AG09319 (cell line): ENCODE results near the gene NXPH4.

Experiments
- DNase-seq: peaks from one replicate; pipeline ENCODE4 v3.0.0-alpha.2; 2010; ENCODE audit warnings: low read depth; ENCODE audit errors: extremely low read depth
- TF ChIP-seq, protein P1 (sequence below): IDR thresholded peaks from 2 replicates; pipeline ENCODE4 v1.5.1; 2011; ENCODE audit warnings: low read depth, mild to moderate bottlenecking, inconsistent platforms, low read length, moderate library complexity

NXPH4 gene

DNA sequence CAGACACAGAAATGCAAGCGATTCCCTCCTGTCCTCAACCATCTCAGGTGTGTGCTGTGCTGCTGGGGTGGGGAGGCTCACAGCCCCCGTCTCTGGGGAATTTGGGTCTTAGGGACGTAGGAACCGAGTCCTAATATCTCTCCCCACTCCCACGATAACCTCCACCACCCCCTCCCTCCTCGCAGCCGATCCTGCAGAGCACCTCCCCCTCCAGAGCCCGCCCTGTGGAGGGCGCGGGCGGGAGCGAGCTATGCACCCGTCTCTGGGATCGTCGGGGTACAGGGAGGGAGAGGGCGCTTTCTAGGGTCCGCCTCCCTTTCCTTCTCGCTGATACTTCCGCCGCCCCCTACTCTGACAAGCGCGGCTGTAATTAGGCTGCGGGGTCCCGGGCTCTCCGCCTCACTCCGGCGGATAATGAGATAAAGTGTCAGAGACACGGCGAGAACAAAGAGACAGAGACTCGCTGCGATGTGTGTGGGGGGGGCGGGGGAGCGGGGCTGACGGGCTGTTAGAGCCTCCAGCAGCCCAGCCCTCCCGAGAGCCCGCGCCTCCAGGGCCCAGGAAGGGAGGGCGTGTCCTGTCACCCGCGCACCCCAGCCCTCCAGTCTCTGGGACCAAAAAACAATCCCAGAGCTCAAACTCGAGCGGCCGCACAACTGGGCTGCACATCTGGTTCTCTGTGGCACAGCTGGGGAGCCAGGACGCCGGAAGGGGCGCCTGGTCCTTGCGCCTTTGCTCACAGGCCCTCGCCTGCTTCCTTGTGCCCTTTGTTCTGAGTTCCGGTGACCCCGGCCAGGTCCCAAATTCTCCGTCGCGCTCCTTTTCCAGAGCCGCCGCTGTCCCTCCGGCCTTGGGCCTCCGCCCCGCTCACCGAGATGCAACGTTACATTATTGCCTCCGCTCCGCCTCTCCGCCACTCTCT is 21.6 kb downstream of the NXPH4 start:
- DNase-seq: no peak
- TF ChIP-seq, protein P1, sequence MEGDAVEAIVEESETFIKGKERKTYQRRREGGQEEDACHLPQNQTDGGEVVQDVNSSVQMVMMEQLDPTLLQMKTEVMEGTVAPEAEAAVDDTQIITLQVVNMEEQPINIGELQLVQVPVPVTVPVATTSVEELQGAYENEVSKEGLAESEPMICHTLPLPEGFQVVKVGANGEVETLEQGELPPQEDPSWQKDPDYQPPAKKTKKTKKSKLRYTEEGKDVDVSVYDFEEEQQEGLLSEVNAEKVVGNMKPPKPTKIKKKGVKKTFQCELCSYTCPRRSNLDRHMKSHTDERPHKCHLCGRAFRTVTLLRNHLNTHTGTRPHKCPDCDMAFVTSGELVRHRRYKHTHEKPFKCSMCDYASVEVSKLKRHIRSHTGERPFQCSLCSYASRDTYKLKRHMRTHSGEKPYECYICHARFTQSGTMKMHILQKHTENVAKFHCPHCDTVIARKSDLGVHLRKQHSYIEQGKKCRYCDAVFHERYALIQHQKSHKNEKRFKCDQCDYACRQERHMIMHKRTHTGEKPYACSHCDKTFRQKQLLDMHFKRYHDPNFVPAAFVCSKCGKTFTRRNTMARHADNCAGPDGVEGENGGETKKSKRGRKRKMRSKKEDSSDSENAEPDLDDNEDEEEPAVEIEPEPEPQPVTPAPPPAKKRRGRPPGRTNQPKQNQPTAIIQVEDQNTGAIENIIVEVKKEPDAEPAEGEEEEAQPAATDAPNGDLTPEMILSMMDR: no peak

DNA sequence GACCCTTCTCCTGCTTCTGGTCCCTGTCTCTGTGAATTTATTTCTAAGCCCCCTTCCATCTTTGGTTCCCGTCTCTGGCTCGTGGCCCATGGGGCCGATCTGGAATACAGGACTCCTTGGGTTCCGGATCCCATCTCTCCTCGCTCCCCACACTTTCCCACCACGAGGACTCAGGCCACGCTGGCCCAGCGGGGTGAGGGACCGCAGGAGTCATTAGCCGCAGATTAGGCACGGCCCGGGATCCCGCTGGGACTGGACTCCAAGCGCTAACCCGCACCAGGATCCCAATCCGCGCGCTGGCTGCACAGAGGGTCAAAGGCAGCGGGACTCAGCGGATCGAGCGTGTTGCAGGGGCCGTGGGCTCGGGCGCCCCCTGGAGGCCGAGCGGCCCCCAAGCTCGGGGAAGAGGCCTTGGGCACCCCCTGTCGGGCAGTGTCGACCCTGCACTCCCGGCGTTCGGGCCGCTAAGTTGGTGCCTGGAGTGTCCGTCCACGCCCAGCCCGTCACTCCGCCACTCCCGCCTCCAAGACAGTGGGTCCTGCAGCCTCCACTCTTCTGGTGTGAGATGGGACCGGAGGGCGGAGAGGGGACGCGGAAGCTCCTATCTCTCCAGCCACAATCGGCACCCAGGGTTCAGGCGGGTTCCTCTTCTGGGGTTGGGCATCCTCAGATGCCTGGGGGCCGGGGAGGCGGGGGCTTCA is 22.4 kb downstream of the NXPH4 start:
- peak; percentile 81 for DNase-seq
- TF ChIP-seq, protein P1: no peak; the same call in none of the 2 replicates

DNA sequence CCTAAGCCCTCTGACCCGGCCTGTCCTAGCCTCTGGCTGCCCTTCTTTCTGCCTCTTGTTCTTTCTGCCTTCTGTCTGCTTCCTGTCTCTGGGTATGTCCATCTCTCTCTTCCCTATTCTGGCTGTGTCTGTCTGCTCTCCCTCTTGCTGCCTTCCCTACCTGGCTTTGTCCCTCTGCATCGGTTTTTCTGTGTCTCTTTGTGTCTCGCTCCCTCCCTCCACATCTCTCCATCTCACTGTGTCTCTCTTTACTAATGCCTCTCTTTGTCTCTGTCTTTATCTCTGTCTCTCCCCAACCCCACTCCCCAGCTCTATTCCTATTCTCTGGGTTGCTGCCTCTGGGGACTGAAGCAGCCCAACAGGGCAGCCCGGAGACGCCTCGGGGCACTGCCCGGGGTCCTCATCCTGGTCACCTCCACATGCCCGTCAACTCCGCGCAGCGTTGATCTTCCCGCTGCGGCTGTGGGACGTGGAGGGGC is 23.0 kb downstream of the NXPH4 start:
- TF ChIP-seq, protein P1: no peak
- no peak for DNase-seq

DNA sequence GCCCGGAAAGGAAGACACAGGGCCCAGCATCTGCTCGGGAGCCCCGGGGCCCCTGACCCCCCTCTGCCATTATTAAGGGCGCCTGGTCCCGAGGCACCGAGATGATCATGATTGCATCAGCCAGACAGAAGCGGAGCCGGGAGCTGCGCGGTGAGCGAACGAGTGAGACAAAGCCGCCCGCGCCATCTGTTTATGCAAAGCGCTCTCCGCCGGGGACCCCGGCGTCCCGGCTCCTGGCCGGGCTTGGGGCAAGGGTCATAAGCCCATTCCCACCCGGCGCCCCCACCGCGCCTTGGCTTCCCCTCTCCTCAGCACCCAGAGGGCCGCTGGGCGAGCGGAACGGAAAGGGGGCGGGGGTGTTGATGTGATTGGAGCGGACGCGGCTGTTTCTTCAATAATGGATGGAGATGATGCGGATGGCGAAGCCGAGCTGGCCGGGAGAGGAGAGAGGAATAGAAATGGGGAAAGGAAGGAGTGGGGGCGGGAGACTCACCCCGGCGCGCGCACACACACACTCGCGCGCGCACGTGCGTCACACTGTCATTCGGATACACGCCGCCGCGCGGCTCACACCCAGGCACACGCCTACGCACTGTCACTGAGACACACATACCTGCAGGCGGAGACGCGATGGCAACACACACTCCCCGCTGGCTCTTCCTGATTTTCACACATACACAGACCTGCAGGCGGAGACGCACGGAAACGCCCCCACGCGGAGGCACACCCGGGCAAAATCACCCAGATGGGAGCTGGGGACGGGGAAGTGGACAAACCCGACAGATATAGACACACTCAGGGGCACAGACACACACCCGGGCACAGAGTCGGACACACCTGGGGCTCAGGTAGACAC is 23.7 kb downstream of the NXPH4 start:
- TF ChIP-seq, protein P1: no peak
- no peak for DNase-seq

DNA sequence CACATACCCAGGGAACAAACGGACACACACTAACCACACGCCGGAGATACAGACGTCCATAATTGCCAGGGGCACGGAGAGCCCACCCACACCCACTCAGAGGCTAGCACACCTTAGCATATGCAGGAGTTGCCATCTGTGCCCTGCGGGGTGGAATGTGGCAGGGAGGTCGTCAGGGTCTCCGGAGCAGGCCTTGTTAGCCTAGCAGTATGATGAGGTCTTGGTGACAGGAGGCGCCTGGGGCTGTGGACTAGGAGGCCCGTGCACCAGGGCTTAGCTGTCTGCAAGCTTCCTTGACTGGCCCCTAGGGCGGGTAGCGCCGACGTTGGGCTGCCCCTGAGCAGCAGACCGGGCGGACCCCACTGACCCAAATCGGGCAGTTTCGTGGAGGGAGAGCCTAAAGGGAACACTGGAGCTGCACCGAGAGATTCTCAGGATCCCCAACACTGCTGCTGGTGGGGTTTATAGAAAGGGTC is 24.4 kb downstream of the NXPH4 start:
- TF ChIP-seq, protein P1: no peak; the same call in 1 of the 2 replicates

DNA sequence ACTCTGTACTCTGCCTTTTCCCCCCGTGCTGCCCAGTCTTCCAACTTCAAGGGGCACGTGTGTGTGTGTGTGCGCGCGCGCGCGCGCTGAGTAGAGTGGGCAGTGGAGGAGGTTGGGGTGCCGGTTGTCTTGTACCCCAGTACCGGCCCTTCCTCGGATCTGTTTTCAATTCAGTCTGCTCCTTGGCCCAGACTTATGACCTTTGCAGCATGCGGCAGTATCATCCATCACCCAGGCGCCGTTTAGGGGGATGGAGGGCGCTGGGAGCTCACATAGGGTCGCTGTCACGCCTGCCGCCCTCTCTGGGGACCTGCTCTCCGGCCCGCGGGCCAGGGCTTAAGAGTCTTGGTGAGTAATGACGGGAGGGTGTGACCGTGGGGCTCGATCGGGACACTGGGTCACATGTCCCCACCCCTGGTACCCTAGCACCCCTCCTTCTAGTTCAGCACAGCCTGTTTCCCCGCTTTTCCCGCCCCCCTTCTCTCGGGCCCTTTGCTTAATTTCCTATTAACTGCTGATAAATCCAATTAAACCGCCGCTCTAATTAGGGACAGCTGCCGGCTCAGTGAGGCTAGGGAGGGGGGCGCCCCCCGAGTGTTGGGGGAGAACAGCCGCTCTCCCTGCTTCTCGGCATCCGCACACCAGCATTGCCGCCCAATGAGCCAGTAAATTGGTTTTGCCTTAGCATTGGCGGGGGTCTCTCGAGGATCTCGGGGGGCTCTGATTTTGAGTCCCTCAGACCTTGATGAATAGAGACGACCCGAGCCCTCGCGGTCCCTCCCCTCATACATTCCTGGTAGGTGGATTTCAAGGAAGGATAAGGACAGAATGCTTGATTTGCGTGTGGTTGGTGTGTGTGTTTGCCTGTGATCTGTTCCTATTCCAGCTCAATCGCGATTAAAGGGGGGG is 25.1 kb downstream of the NXPH4 start:
- no peak for DNase-seq
- TF ChIP-seq, protein P1: no peak

More for the DNA sequence above, 24.4 kb downstream of the NXPH4 start:
- no peak for DNase-seq
